ENCODE measurements around the gene LYG2.

LYG2 gene

GRCh38 chr2:99217929-99218501, 37.5 kb downstream of the LYG2 start:
- in situ Hi-C loops (cut with HindIII; ENCODE audit: low pct_ligation_motif_present, low sequenced_read_pairs): no loop called here
- no peaks in the 10 kb centered on the region for H3K36me3 ChIP-seq (replicated peaks)
- no peaks in the 10 kb centered on the region for H3K27me3 ChIP-seq (replicated peaks)

DNA sequence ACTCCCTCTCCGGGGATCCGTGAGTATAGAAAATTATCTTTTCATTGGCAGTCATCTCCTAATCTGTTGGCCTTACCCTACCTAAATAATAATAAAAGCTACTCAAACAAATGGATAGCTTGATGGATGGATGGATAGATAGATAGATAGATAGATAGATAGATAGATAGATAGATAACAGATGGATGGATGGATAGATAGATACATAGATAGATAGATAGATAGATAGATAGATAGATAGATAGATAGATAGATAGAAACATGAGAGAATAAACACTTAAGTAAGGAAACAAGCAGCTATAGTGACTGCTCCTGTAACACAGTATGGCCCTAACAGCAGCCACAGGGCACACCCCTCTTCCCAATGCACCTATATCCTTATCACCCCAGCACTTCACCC, 39.4 kb downstream of the LYG2 start:
- TF ChIP-seq, protein P1, sequence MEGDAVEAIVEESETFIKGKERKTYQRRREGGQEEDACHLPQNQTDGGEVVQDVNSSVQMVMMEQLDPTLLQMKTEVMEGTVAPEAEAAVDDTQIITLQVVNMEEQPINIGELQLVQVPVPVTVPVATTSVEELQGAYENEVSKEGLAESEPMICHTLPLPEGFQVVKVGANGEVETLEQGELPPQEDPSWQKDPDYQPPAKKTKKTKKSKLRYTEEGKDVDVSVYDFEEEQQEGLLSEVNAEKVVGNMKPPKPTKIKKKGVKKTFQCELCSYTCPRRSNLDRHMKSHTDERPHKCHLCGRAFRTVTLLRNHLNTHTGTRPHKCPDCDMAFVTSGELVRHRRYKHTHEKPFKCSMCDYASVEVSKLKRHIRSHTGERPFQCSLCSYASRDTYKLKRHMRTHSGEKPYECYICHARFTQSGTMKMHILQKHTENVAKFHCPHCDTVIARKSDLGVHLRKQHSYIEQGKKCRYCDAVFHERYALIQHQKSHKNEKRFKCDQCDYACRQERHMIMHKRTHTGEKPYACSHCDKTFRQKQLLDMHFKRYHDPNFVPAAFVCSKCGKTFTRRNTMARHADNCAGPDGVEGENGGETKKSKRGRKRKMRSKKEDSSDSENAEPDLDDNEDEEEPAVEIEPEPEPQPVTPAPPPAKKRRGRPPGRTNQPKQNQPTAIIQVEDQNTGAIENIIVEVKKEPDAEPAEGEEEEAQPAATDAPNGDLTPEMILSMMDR (IDR thresholded peaks at IDR 0.05; ENCODE audit: low read depth, low read length, missing control alignments): no peak
- in situ Hi-C loops (cut with HindIII; ENCODE audit: low pct_ligation_motif_present, low sequenced_read_pairs): no loop called here

More at GRCh38 chr2:99217929-99218501, 37.5 kb downstream of the LYG2 start:
- Histone ChIP-seq H3K4me3 (ENCODE audit: low read depth, low read length) (no peak overlapping the region), H3K27ac (no peak overlapping the region)
- TF ChIP-seq, protein P1 (IDR thresholded peaks at IDR 0.05; ENCODE audit: low read depth, low read length, missing control alignments): no peak
- DNase-seq: no peak

GRCh38 chr2:99205491-99205890, 50.0 kb downstream of the LYG2 start:
- Histone ChIP-seq H3K36me3 (replicated peaks) (no peaks in the 10 kb centered on the region), H3K27ac (no peak overlapping the region), H3K4me3 (ENCODE audit: low read depth, low read length) (no peak overlapping the region), H3K27me3 (replicated peaks) (no peaks in the 10 kb centered on the region)
- TF ChIP-seq, protein P1 (IDR thresholded peaks at IDR 0.05; ENCODE audit: low read depth, low read length, missing control alignments): no peak
- DNase-seq: no peak
- in situ Hi-C loops (cut with HindIII; ENCODE audit: low pct_ligation_motif_present, low sequenced_read_pairs): no loop called here

More for the DNA sequence above, 39.4 kb downstream of the LYG2 start:
- no peak overlapping the region for H3K4me3 ChIP-seq (ENCODE audit: low read depth, low read length)
- DNase-seq: no peak
- no peaks in the 10 kb centered on the region for H3K27me3 ChIP-seq (replicated peaks)
- H3K27ac ChIP-seq: no peak overlapping the region
- H3K36me3 ChIP-seq (replicated peaks): no peaks in the 10 kb centered on the region

GRCh38 chr2:99201959-99202678, 53.3 kb downstream of the LYG2 start:
- H3K27me3 ChIP-seq (replicated peaks): no peaks in the 10 kb centered on the region
- no peak for DNase-seq
- H3K27ac ChIP-seq: no peak overlapping the region
- no peaks in the 10 kb centered on the region for H3K36me3 ChIP-seq (replicated peaks)
- no peak overlapping the region for H3K4me3 ChIP-seq (ENCODE audit: low read depth, low read length)
- TF ChIP-seq, protein P1 (IDR thresholded peaks at IDR 0.05; ENCODE audit: low read depth, low read length, missing control alignments): peak; percentile 49
- in situ Hi-C loops (cut with HindIII; ENCODE audit: low pct_ligation_motif_present, low sequenced_read_pairs): no loop called here

DNA sequence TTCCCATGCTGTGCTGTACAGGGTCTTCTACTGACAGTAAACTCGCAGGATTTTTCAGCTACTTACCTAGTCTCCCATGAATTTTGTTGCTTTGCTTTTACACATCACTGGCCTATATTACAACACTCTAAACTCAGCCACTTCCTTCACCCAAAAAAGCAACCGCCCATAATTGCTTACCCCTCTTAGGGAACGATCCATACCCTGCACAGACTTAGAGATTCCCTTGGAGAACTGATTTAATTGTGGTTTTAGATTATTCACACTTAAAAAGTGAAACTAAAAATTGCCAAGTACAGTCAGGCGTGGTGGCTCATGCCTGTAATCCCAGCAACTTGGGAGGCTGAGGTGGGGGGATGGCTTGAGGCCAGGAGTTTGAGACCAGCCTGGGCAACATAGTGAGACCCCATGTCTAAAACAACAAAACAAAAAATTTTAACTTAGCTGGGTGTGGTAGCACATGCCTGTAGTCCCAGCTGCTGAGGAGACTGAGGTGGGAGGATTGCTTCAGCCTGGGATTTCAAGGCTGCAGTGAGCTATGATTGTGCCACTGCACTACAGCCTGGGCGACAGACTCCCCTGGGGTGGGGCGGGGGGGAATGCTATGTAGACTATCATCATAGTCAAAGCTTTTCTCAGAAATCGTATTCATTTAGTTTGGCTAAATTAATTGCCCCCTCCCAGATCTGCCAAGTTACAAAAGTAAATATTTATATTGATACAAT, 55.2 kb downstream of the LYG2 start:
- no peak for DNase-seq
- Histone ChIP-seq H3K27ac (no peak overlapping the region), H3K36me3 (replicated peaks) (peaks cover 6% of the 10 kb centered on the region), H3K27me3 (replicated peaks) (no peaks in the 10 kb centered on the region), H3K4me3 (ENCODE audit: low read depth, low read length) (no peak overlapping the region)
- TF ChIP-seq, protein P1 (IDR thresholded peaks at IDR 0.05; ENCODE audit: low read depth, low read length, missing control alignments): no peak
- in situ Hi-C loops (cut with HindIII; ENCODE audit: low pct_ligation_motif_present, low sequenced_read_pairs): no loop called here

Measured in brain microvascular endothelial cell (primary cell).